Spleen (tissue), 7 donors: ENCODE measurements around the gene DPH2.

Source experiments
- POLR2A ChIP-seq, 3 donors: fragments of 450-650 bp; IDR thresholded peaks; one replicate each; pipeline ENCODE4 v1.5.1; 2017; ENCODE audit warnings: antibody characterized with exemption in 3 of 3, mild to moderate bottlenecking in 1 of 3
- POLR2AphosphoS5 ChIP-seq, 3 donors: sonication (generic); formaldehyde crosslinking; IDR thresholded peaks; one replicate each; pipeline ENCODE4 v1.5.1; 2017; ENCODE audit warnings: antibody characterized with exemption in 3 of 3
- TF ChIP-seq, protein P1 (sequence below), 11 experiments: fragments of 200-600 bp in 7 of 11; fragments of 450-650 bp in 4 of 11; sonication (generic) in 4 of 11; IDR thresholded peaks in 8 of 11; conservative IDR thresholded peaks in 3 of 11; 1 replicate in 7 of 11; 2 replicates in 4 of 11; pipeline versions ENCODE4 v1.4.0 to v1.8.0; 2016 to 2021; ENCODE audit warnings: antibody characterized with exemption in 11 of 11, inconsistent platforms in 4 of 11, mild to moderate bottlenecking in 1 of 11
- donor health status: DM: no; HTN: no; CAD: no; lungs with moderate emphysema.
- donor health status: DM: no; HTN: no; CAD: no.
- donor health status: DM: no; HTN: no; CAD: no.

DNA sequence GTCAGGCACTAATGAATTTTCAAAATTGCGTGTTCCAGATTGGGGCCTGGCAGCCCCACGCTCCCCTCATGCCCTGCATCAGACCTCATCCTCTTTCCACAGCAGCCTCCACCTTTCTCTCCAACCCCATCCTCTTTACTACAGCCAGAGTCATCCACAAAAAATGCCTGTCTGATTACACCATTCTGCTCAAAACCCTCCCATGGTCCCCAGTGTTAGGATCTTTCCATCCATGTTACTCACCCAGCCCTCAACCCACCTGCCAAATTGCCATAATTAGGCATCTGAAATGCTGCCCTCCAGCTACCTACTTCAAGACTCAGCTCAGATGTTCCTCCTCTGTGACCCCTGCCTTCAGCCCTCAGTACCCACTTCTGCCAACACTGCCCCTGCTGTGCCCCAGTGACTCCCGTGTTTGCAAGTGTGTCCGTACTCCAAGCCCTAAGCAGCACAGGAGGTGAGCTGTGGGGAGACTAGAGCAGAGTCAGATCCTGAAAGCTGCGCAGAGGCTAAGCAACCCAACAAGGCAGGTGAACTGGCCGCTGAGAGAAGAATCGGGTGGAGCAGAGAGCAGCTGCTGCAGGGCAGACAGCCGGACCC lies 36.9 kb upstream of the DPH2 start:
- TF ChIP-seq POLR2A (IDR thresholded peaks at IDR 0.05) (no peak), POLR2AphosphoS5 (IDR thresholded peaks at IDR 0.05) (no peak)
- TF ChIP-seq, protein P1, sequence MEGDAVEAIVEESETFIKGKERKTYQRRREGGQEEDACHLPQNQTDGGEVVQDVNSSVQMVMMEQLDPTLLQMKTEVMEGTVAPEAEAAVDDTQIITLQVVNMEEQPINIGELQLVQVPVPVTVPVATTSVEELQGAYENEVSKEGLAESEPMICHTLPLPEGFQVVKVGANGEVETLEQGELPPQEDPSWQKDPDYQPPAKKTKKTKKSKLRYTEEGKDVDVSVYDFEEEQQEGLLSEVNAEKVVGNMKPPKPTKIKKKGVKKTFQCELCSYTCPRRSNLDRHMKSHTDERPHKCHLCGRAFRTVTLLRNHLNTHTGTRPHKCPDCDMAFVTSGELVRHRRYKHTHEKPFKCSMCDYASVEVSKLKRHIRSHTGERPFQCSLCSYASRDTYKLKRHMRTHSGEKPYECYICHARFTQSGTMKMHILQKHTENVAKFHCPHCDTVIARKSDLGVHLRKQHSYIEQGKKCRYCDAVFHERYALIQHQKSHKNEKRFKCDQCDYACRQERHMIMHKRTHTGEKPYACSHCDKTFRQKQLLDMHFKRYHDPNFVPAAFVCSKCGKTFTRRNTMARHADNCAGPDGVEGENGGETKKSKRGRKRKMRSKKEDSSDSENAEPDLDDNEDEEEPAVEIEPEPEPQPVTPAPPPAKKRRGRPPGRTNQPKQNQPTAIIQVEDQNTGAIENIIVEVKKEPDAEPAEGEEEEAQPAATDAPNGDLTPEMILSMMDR (IDR thresholded peaks at IDR 0.05 in 8 of 11, conservative IDR thresholded peaks at IDR 0.05 in 3 of 11) = no peak
